A549 (cell line): ENCODE results near the gene HMGN5. TPM values are rescaled to one million over a fixed set of nuclear protein-coding genes. Genes with fewer than 3 reads are reported as not detected.

Experiments used
- ATAC-seq, 2 experiments: fragments of 200-7000 bp in 1 of 2; fragments of >200 bp in 1 of 2; cut with Nextera tagmentation in 1 of 2; cut with Tn5 transposase in 1 of 2; 3 replicates each; pipeline versions ENCODE4 v1.8.0 to v1.9.1; 2018 to 2020; ENCODE audit warnings: mild to moderate bottlenecking in 1 of 2, moderate library complexity in 1 of 2
- CTCF ChIA-PET: fragments of 300-600 bp; sonication (Branson Sonifier 250); formaldehyde crosslinking; extraction: SDS; loops from one replicate; lab custom pipeline; 2021; ENCODE audit warnings: antibody characterized with exemption, inconsistent platforms; lab: Yijun Ruan, JAX
- POLR2A ChIA-PET: fragments of 350-600 bp; formaldehyde crosslinking; extraction: SDS; loops from one replicate; lab custom pipeline; 2021; ENCODE audit warnings: antibody characterized with exemption, inconsistent platforms; lab: Yijun Ruan, JAX
- DNase-seq, 2 experiments: peaks; one replicate each; pipeline versions ENCODE4 v3.0.0 to v3.0.0-alpha.2; 2011 to 2016; ENCODE audit warnings: low read depth in 1 of 2, low spot score in 1 of 2
- FAIRE-seq: peaks from 2 replicates; lab custom pipeline; 2011; peaks lifted over from hg19 to GRCh38; lab: Jason Lieb, UNC
- H3K27ac ChIP-seq, 2 experiments: fragments of >200 bp; sonication (Bioruptor Twin); formaldehyde crosslinking; 3 replicates each; pipeline ENCODE4 v1.5.1; 2016 to 2017
- H3K4me1 ChIP-seq: fragments of >200 bp; sonication (Bioruptor Twin); formaldehyde crosslinking; 3 replicates; pipeline ENCODE4 v1.6.1; 2016
- H3K4me2 ChIP-seq: fragments of >200 bp; sonication (Bioruptor Twin); formaldehyde crosslinking; 3 replicates; pipeline ENCODE4 v1.6.1; 2016
- H3K4me3 ChIP-seq: fragments of >200 bp; sonication (Bioruptor Twin); formaldehyde crosslinking; 3 replicates; pipeline ENCODE4 v1.5.1; 2016
- H3K9me3 ChIP-seq: fragments of >200 bp; sonication (Bioruptor Twin); formaldehyde crosslinking; 3 replicates; pipeline ENCODE4 v1.6.1; 2016
- CBX2 ChIP-seq: fragments of 200-600 bp; sonication (generic); IDR thresholded peaks from 2 replicates; pipeline ENCODE4 v1.6.1; 2016; ENCODE audit warnings: low read depth, mild to moderate bottlenecking, borderline replicate concordance
- CBX8 ChIP-seq: fragments of 200-600 bp; sonication (generic); IDR thresholded peaks from 2 replicates; pipeline ENCODE4 v1.6.1; 2016
- CEBPB ChIP-seq, 2 experiments: fragments of >200 bp in 1 of 2; sonication (Bioruptor Twin) in 1 of 2; formaldehyde crosslinking in 1 of 2; IDR thresholded peaks; 2 replicates each; pipeline ENCODE4 v1.6.1; 2012 to 2016
- CTCF ChIP-seq: fragments of >200 bp; sonication (Bioruptor Twin); formaldehyde crosslinking; IDR thresholded peaks from 3 replicates; pipeline ENCODE4 v1.5.1; 2016
- E2F6 ChIP-seq: IDR thresholded peaks from 2 replicates; pipeline ENCODE4 v1.6.1; 2012; ENCODE audit warnings: low read depth, borderline replicate concordance
- ESRRA ChIP-seq: fragments of 150-350 bp; IDR thresholded peaks from 2 replicates; pipeline ENCODE4 v1.6.1; 2014; ENCODE audit warnings: mild to moderate bottlenecking, low read length, borderline replicate concordance
- FOSB ChIP-seq: fragments of 250-450 bp; sonication (Bioruptor Pico); IDR thresholded peaks from 2 replicates; pipeline ENCODE4 v1.5.0; 2020; ENCODE audit warnings: mild to moderate bottlenecking, moderate library complexity
- FOSL2 ChIP-seq, 2 experiments: fragments of 450-650 bp in 1 of 2; fragments of >200 bp in 1 of 2; sonication (Bioruptor Twin) in 1 of 2; formaldehyde crosslinking; IDR thresholded peaks; 2 replicates each; pipeline versions ENCODE4 v1.5.0 to v1.6.1; 2016 to 2020; ENCODE audit warnings: mild to moderate bottlenecking in 1 of 2, moderate library complexity in 1 of 2
- GATA3 ChIP-seq: IDR thresholded peaks from 2 replicates; pipeline ENCODE4 v1.6.1; 2012; ENCODE audit warnings: borderline replicate concordance
- HMGXB4 ChIP-seq: fragments of 250-450 bp; sonication (Bioruptor Pico); IDR thresholded peaks from 2 replicates; pipeline ENCODE4 v1.5.0; 2021; ENCODE audit warnings: mild to moderate bottlenecking, moderate library complexity, borderline replicate concordance
- HOXA7 ChIP-seq: fragments of 250-450 bp; sonication (Bioruptor Pico); IDR thresholded peaks from 2 replicates; pipeline ENCODE4 v1.5.0; 2020; ENCODE audit warnings: mild to moderate bottlenecking, moderate library complexity
- HOXB5 ChIP-seq: fragments of 250-450 bp; sonication (Bioruptor Pico); IDR thresholded peaks from 2 replicates; pipeline ENCODE4 v1.5.0; 2020; ENCODE audit warnings: mild to moderate bottlenecking, moderate library complexity
- MYC ChIP-seq: IDR thresholded peaks from 2 replicates; pipeline ENCODE4 v1.6.1; 2012; ENCODE audit warnings: mild to moderate bottlenecking, inconsistent platforms, low read length, improper control_type of control experiment, borderline replicate concordance
- NFE2L2 ChIP-seq: fragments of 150-350 bp; conservative IDR thresholded peaks from 2 replicates; pipeline ENCODE4 v1.6.1; 2014; ENCODE audit warnings: low read length
- NPAS2 ChIP-seq: fragments of 250-450 bp; sonication (Bioruptor Pico); IDR thresholded peaks from 2 replicates; pipeline ENCODE4 v1.8.0; 2022; ENCODE audit warnings: mild to moderate bottlenecking, moderate library complexity, borderline replicate concordance
- PBX3 ChIP-seq: IDR thresholded peaks from 2 replicates; pipeline ENCODE4 v1.6.1; 2012
- POLR2A ChIP-seq: IDR thresholded peaks from 2 replicates; pipeline ENCODE4 v1.6.1; 2012; ENCODE audit warnings: mild to moderate bottlenecking, low read length
- RAD21 ChIP-seq, 2 experiments: fragments of >200 bp in 1 of 2; sonication (Bioruptor Twin) in 1 of 2; formaldehyde crosslinking in 1 of 2; IDR thresholded peaks in 1 of 2; conservative IDR thresholded peaks in 1 of 2; 2 replicates in 1 of 2; 3 replicates in 1 of 2; pipeline ENCODE4 v1.6.1; 2012 to 2018; ENCODE audit warnings: inconsistent platforms in 1 of 2
- RARB ChIP-seq: fragments of 250-450 bp; sonication (Bioruptor Pico); IDR thresholded peaks from 2 replicates; pipeline ENCODE4 v1.8.0; 2021; ENCODE audit warnings: mild to moderate bottlenecking, moderate library complexity
- RNF2 ChIP-seq: fragments of 200-600 bp; sonication (generic); IDR thresholded peaks from 2 replicates; pipeline ENCODE4 v1.6.1; 2016; ENCODE audit warnings: low read depth, mild to moderate bottlenecking, antibody characterized with exemption, moderate library complexity, borderline replicate concordance
- SREBF2 ChIP-seq: fragments of 450-650 bp; IDR thresholded peaks from 2 replicates; pipeline ENCODE4 v1.6.1; 2014; ENCODE audit warnings: mild to moderate bottlenecking, moderate library complexity
- TP53 ChIP-seq: fragments of 250-450 bp; sonication (Bioruptor Pico); IDR thresholded peaks from 2 replicates; pipeline ENCODE4 v1.5.0; 2021; ENCODE audit warnings: mild to moderate bottlenecking, moderate library complexity
- WGBS: methylation state at CpG from one replicate; pipeline ENCODE4 v1.1.6; 2017; ENCODE audit errors: missing lambda C conversion rate; 5-methylcytosine and 5-hydroxymethylcytosine counted together
- polyA plus RNA-seq, 4 experiments: library from polyadenylated mRNA; depleted of rRNA in 3 of 4; stranded (reverse); fragments of >200 nt; fragmentation: RNase III in 1 of 4; extraction: RNeasy Plus Mini Kit Qiagen cat#74134 plus additional on column Dnase treatment in 1 of 4; gene quantifications; 2 replicates in 3 of 4; 3 replicates in 1 of 4; pipeline ENCODE4 v1.2.3, GENCODE V29; 2011 to 2017

Gene HMGN5
- polyA plus RNA-seq, 2 of the 4 experiments (the other 2 are of a cell fraction) = 4.4 to 5.2 TPM

GRCh38 chrX:81202943-81203342 lies 1.2 kb upstream of the HMGN5 start:
- H3K4me1 ChIP-seq = peaks cover 12% of the 10 kb centered on the region; the same call in 1 of the 3 replicates
- peak overlapping the region; percentile 76 to 88; a peak in 5 of 6 replicates for H3K27ac ChIP-seq
- H3K4me2 ChIP-seq = peak overlapping the region; percentile 86
- WGBS = 14% methylated on average over 1 of the region's 1 CpG
- ChIA-PET POLR2A (interaction anchor here (1.0 to 1.4 kb wide), 2 partner anchors 82 to 393 kb away, joined by 3 to 4 read pairs; partner anchors contain the start of gene BRWD3), CTCF (interaction anchor here (1.9 kb wide), 1 partner anchor 326 kb away, joined by 4 read pairs; no protein-coding TSS in a partner anchor)
- no peaks in the 10 kb centered on the region for H3K9me3 ChIP-seq
- no peak for FAIRE-seq
- peak overlapping the region; percentile 77 for H3K4me3 ChIP-seq
- TF ChIP-seq RNF2 = no peak
- TF ChIP-seq CEBPB (IDR thresholded peaks at IDR 0.05) = no peak
- TF ChIP-seq HMGXB4 = no peak
- no peak for TF ChIP-seq ESRRA
- TF ChIP-seq RARB (CRISPR knock-in tag) = no peak
- TF ChIP-seq CBX2 = no peak
- TF ChIP-seq GATA3 = no peak
- TF ChIP-seq HOXB5 (CRISPR knock-in tag) = no peak
- TF ChIP-seq E2F6 = no peak
- TF ChIP-seq MYC = no peak
- TF ChIP-seq NPAS2 (CRISPR knock-in tag) = no peak
- TF ChIP-seq HOXA7 (CRISPR knock-in tag) = no peak
- no peak for TF ChIP-seq PBX3
- TF ChIP-seq CBX8 = no peak
- no peak for DNase-seq
- no peak for ATAC-seq

GRCh38 chrX:81202456-81202819 lies 725 bp upstream of the HMGN5 start:
- Histone ChIP-seq H3K4me1 (peaks cover 12% of the 10 kb centered on the region; the same call in 1 of the 3 replicates), H3K4me2 (peak overlapping the region; percentile 86)
- WGBS = 2% methylated on average over 8 of the region's 8 CpGs
- CTCF ChIA-PET = interaction anchor here (1.3 to 1.9 kb wide), 2 partner anchors 175 to 326 kb away, joined by 4 to 5 read pairs; no protein-coding TSS in a partner anchor
- no peak for FAIRE-seq
- TF ChIP-seq SREBF2 (no peak), FOSL2 (IDR thresholded peaks at IDR 0.05) (no peak), FOSL2 (CRISPR knock-in tag; IDR thresholded peaks at IDR 0.05) (no peak), NFE2L2 (no peak), CTCF (no peak), POLR2A (no peak), PBX3 (no peak), RAD21 (conservative IDR thresholded peaks at IDR 0.05 in 1 of 2, IDR thresholded peaks at IDR 0.05 in 1 of 2) (no peak), HMGXB4 (no peak), FOSB (CRISPR knock-in tag) (no peak), TP53 (no peak), HOXB5 (CRISPR knock-in tag) (no peak)
- TF ChIP-seq, all 56 proteins: peak for 0
- ATAC-seq = peak; percentile 37 to 50; a peak in 4 of 6 replicates
- DNase-seq = no peak
- Histone ChIP-seq H3K27ac (peak overlapping the region; percentile 76 to 88), H3K4me3 (peak overlapping the region; percentile 77), H3K9me3 (no peaks in the 10 kb centered on the region)
- POLR2A ChIA-PET = interaction anchor here (1.0 to 1.4 kb wide), 2 partner anchors 81 to 393 kb away, joined by 3 to 4 read pairs; partner anchors contain the start of gene BRWD3
